ENCODE data around the gene MIDN. TPM values are rescaled to one million over a fixed set of nuclear protein-coding genes. Genes with fewer than 3 reads are reported as not detected.

Gene MIDN
- total RNA-seq, 1 experiment from 2014 or later: 118 TPM

GRCh38 chr19:1244693-1245451 lies 3.5 kb upstream of the MIDN start:
- H3K4me1 ChIP-seq (ENCODE audit: control insufficient read depth, insufficient read depth, low read length): peaks cover 29% of the 10 kb centered on the region
- BruUV-seq (replicated peaks): no TSS peak
- H3K4me3 ChIP-seq (ENCODE audit: low read depth in 2 of 2, low read length in 2 of 2): peak overlapping the region; percentile 12 to 16; a peak in 2 of 4 replicates
- in situ Hi-C loops (cut with HindIII; ENCODE audit: low pct_unique_long_range_greater_than_20kb, low sequenced_read_pairs) (no loop called here), intact Hi-C loops (cut with micrococcal nuclease; ENCODE audit: unreplicated experiment) (no loop called here)
- peak overlapping the region; percentile 80 for H3K27ac ChIP-seq (ENCODE audit: low read length)
- ChIA-PET POLR2A (interaction anchor here (0.6 to 1.0 kb wide), 2 partner anchors 21 to 25 kb away, joined by 5 to 10 read pairs; partner anchors contain the start of gene CIRBP), CTCF (interaction anchor here (0.5 to 2.5 kb wide), 7 partner anchors 9 to 739 kb away, joined by 3 to 46 read pairs (median 5); partner anchors contain the start of gene CIRBP)
- TF ChIP-seq SIN3A (IDR thresholded peaks at IDR 0.05; ENCODE audit: borderline replicate concordance, insufficient read depth, low read depth, low read length) (no peak), TCF7L2 (IDR thresholded peaks at IDR 0.05; ENCODE audit: low read depth, low read length) (no peak), POLR2AphosphoS5 (IDR thresholded peaks at IDR 0.05; ENCODE audit: low read depth, low read length) (no peak)
- TF ChIP-seq, protein P1, sequence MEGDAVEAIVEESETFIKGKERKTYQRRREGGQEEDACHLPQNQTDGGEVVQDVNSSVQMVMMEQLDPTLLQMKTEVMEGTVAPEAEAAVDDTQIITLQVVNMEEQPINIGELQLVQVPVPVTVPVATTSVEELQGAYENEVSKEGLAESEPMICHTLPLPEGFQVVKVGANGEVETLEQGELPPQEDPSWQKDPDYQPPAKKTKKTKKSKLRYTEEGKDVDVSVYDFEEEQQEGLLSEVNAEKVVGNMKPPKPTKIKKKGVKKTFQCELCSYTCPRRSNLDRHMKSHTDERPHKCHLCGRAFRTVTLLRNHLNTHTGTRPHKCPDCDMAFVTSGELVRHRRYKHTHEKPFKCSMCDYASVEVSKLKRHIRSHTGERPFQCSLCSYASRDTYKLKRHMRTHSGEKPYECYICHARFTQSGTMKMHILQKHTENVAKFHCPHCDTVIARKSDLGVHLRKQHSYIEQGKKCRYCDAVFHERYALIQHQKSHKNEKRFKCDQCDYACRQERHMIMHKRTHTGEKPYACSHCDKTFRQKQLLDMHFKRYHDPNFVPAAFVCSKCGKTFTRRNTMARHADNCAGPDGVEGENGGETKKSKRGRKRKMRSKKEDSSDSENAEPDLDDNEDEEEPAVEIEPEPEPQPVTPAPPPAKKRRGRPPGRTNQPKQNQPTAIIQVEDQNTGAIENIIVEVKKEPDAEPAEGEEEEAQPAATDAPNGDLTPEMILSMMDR (IDR thresholded peaks at IDR 0.05): peak; percentile 41
- TF ChIP-seq, protein P2, sequence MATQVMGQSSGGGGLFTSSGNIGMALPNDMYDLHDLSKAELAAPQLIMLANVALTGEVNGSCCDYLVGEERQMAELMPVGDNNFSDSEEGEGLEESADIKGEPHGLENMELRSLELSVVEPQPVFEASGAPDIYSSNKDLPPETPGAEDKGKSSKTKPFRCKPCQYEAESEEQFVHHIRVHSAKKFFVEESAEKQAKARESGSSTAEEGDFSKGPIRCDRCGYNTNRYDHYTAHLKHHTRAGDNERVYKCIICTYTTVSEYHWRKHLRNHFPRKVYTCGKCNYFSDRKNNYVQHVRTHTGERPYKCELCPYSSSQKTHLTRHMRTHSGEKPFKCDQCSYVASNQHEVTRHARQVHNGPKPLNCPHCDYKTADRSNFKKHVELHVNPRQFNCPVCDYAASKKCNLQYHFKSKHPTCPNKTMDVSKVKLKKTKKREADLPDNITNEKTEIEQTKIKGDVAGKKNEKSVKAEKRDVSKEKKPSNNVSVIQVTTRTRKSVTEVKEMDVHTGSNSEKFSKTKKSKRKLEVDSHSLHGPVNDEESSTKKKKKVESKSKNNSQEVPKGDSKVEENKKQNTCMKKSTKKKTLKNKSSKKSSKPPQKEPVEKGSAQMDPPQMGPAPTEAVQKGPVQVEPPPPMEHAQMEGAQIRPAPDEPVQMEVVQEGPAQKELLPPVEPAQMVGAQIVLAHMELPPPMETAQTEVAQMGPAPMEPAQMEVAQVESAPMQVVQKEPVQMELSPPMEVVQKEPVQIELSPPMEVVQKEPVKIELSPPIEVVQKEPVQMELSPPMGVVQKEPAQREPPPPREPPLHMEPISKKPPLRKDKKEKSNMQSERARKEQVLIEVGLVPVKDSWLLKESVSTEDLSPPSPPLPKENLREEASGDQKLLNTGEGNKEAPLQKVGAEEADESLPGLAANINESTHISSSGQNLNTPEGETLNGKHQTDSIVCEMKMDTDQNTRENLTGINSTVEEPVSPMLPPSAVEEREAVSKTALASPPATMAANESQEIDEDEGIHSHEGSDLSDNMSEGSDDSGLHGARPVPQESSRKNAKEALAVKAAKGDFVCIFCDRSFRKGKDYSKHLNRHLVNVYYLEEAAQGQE (IDR thresholded peaks at IDR 0.05; ENCODE audit: insufficient read depth in 1 of 2, low read depth in 2 of 2, low read length in 1 of 2): no peak
- H3K36me3 ChIP-seq (ENCODE audit: control insufficient read depth, insufficient read depth, low read length): no peaks in the 10 kb centered on the region; the same call in 1 of the 2 replicates
- H3K9me3 ChIP-seq (ENCODE audit: control insufficient read depth, insufficient read depth, low read depth, low read length): no peaks in the 10 kb centered on the region
- no peak for DNase-seq (ENCODE audit: low read depth, low spot score)
- ATAC-seq: no peak
- no peaks in the 10 kb centered on the region for H3K27me3 ChIP-seq (ENCODE audit: control insufficient read depth, insufficient read depth, low read length)

- Histone ChIP-seq H3K36me3 (ENCODE audit: control insufficient read depth, insufficient read depth, low read length) (peaks cover 3% of the 10 kb centered on the region; the same call in 1 of the 2 replicates), H3K9me3 (ENCODE audit: control insufficient read depth, insufficient read depth, low read depth, low read length) (no peaks in the 10 kb centered on the region), H3K27me3 (ENCODE audit: control insufficient read depth, insufficient read depth, low read length) (no peaks in the 10 kb centered on the region), H3K4me1 (ENCODE audit: control insufficient read depth, insufficient read depth, low read length) (peaks cover 29% of the 10 kb centered on the region), H3K27ac (ENCODE audit: low read length) (peak overlapping the region; percentile 80; the same call in 1 of the 2 replicates), H3K4me3 (ENCODE audit: low read depth in 2 of 2, low read length in 2 of 2) (no peak overlapping the region)
- ATAC-seq: no peak
- no TSS peak for BruUV-seq (replicated peaks)
- TF ChIP-seq, protein P2 (IDR thresholded peaks at IDR 0.05; ENCODE audit: insufficient read depth in 1 of 2, low read depth in 2 of 2, low read length in 1 of 2): no peak
- TF ChIP-seq POLR2AphosphoS5 (IDR thresholded peaks at IDR 0.05; ENCODE audit: low read depth, low read length) (no peak), TCF7L2 (IDR thresholded peaks at IDR 0.05; ENCODE audit: low read depth, low read length) (no peak)
- TF ChIP-seq, protein P1 (IDR thresholded peaks at IDR 0.05): no peak
- CTCF ChIA-PET: interaction anchor here (0.5 to 2.5 kb wide), 2 partner anchors 21 to 739 kb away, joined by 5 to 46 read pairs; no protein-coding TSS in a partner anchor
- in situ Hi-C loops (cut with HindIII; ENCODE audit: low pct_unique_long_range_greater_than_20kb, low sequenced_read_pairs): no loop called here
- intact Hi-C loops (cut with micrococcal nuclease; ENCODE audit: unreplicated experiment): no loop called here
- no peak for DNase-seq (ENCODE audit: low read depth, low spot score)
- POLR2A ChIA-PET: no interaction called here
Measured at GRCh38 chr19:1245494-1246264, 2.7 kb upstream of the MIDN start.

All from Panc1 (cell line).